ENCODE measurements around the gene HERC2.
"Not testable (repeated sequence)": the region's sequence is repeated elsewhere in the genome, so short reads cannot be mapped to it uniquely, and the experiment has no call there.

Gene HERC2

DNA sequence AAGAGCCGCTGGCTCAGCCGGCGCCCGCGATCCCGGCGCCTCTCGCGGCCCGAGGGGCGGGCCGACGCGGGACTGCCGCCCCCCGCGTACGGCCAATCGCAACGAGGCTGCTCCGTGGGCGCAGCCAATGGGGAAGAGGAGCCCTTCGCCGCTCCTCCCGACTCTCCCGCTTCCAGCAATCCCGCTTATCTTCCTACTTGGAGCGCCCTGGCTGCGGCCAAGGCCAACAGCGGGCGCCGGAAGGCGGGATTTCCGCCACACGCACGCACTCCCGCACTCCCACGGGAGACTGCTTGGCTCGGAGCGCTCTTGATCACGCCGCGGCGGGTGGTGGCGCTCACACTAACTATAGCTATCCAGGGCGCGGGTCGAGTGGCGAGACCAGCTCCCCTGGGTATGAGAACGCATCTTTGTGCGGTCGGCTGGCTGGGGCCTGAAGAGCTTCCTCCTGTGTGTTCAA lies at the start of gene HERC2:
Gene HERC2 (minus strand): TSS at position 51 of the 460 bp plus-strand sequence. CDS start 746 bp downstream, outside the sequence.
- DNase-seq, result not testable (repeated sequence)

DNA sequence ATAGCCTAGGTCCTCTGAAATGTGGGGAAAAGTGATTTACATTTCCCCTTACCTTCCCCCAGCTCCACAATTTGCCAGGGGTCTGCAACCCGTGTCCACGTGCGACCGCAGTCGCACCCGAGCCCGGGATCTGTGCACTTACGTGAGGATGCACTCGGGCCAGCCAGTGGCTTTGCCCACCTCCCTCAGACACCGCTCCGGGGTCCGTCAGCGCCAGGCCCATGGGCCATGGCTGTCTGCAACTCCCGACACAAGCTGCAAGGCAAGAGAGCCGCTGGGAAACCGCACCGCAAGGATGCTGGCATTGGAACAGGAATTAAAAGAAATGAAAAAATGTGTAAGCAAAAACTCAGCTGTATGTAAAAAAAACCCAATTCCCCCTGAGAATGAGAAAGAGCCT lies 43.5 kb upstream of the HERC2 start:
- DNase-seq, result not testable (repeated sequence)

GRCh38 chr15:28357984-28358383 lies 36.0 kb upstream of the HERC2 start, which contains the start of gene GOLGA6L24:
GOLGA6L24 (minus strand) TSS chr15:28358084; CDS start chr15:28358023, 61 bp downstream.
- not testable (repeated sequence) for DNase-seq

- DNase-seq, result not testable (repeated sequence)
Measured at GRCh38 chr15:28321358-28322078, 461 bp downstream of the HERC2 start.

- DNase-seq, result not testable (repeated sequence)
Measured at GRCh38 chr15:28319725-28320124, 2.3 kb downstream of the HERC2 start.

GRCh38 chr15:28318828-28319227 lies 3.2 kb downstream of the HERC2 start:
- DNase-seq, result not testable (repeated sequence)

- DNase-seq, result not testable (repeated sequence)
Measured at GRCh38 chr15:28318122-28318521, 3.9 kb downstream of the HERC2 start.

DNA sequence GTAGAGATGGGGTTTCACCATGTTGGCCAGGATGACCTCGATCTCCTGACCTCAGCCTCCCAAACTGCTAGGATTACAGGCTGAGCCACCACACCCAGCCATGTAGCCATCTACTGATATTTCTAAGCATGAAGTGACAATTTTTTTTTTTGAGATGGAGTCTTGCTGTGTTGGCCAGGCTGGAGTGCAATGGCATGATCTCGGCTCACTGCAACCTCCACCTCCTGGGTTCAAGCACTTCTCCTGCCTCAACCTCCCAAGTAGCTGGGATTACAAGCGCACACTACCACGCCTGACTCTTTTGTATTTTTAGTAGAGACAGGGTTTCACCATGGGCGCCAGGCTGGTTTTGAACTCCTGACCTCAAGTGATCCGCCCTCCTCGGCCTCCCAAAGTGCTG lies 5.0 kb downstream of the HERC2 start:
- DNase-seq, result not testable (repeated sequence)

DNA sequence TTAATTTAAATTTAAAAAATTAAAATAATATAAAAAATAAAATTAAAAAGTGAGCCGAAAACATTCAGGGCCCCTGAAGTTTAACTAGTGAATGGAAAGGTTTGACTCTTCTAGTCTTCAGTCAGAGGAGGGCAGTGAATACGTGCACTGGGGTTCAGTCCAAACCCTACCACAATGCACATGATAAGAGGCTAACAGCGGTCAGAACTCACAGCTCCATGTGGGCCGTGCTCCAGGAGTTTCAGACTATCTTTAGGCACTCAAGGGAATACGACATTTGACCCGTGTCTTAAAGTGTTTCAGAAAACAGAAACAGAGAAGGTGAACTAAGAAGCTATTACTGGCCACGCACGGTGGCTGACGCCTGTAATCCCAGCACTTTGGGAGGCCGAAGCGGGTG lies 11.5 kb downstream of the HERC2 start:
- not testable (repeated sequence) for DNase-seq

GRCh38 chr15:28308718-28309117 lies 13.3 kb downstream of the HERC2 start:
- not testable (repeated sequence) for DNase-seq

DNA sequence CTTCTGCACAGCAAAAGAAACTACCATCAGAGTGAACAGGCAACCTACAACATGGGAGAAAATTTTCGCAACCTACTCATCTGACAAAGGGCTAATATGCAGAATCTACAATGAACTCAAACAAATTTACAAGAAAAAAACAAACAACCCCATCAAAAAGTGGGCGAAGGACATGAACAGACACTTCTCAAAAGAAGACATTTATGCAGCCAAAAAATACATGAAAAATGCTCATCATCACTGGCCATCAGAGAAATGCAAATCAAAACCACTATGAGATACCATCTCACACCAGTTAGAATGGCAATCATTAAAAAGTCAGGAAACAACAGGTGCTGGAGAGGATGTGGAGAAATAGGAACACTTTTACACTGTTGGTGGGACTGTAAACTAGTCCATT lies 16.3 kb downstream of the HERC2 start:
- not testable (repeated sequence) for DNase-seq

- DNase-seq, result not testable (repeated sequence)
Measured at GRCh38 chr15:28297434-28297833, 24.5 kb downstream of the HERC2 start.

DNA sequence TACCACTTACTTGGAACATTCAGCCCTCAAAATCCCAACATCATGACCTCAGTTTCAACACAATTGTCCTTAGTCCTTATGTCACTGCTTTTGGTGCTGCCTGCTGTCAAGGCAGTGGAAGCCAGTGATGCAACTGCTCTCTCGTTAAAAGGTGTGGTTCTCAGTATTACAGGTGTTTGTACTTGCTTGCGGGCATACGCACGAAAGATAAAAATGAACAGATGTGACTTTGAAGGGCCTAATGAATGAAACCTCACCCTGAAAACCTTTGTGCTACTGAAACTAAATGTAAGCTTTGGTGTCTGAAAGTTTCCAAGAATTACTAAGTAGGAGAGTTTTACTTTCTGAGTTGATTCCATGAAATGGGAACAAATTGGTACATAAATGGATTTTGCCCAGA lies 25.2 kb downstream of the HERC2 start:
- not testable (repeated sequence) for DNase-seq

DNA sequence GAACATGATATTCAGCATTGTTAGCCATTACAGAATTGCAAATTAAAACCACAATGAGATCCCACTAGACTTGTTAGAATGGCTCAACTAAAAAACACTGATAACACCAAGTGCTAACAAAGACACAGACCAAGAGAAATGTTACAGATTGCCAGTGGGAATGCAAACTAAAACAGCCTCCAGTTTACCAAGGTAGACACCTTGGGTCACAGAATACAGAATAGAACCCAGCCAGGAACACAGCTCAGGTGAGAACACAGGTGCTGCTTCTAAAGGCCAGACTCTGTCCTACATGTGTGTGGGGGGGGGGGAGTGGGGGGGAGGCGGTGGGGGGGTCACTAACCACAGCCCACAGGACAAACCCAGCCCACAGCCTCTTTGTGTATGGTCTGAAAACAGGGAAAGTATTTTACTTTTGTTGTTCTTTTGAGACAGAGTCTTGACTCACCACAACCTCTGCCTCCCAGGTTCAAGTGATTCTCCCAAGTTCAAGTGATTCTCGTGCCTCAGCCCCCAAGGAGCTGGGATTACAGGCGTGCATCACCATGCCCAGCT lies 26.9 kb downstream of the HERC2 start:
- DNase-seq, result not testable (repeated sequence)

- not testable (repeated sequence) for DNase-seq
Measured at GRCh38 chr15:28294560-28294959, 27.4 kb downstream of the HERC2 start.

DNA sequence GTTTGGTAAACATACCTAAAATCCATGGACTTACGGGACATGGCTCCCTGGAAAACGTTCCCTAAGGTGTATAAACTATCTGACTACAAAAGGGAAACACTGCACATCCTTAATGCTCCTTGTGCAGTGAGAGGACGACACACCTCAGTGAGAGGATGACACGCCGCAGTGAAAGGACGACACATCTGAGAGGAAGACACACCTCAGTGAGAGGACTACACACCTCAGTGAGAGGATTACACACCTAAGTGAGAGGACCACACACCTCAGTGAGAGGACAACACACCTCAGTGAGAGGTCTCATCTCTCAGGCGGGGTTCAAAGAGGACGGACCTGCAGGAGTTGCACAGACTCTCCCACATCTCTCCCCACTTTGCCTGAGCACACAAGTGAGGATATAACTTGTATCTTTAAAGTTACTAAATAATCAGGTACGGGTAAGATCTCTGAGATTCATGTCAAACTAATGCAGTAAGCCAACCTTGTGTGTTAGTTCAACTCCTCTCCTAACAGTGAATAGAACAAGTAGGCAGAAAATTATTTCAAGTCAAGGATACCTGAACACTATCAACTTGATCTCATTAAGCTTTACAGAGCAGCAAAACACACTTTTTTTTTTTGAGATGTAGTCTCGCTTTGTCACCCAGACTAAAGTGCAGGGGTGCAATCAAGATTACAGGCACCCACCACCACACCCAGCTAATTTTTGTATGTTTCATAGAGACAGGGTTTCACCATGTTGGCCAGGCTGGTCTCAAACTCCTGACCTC lies 32.1 kb downstream of the HERC2 start:
- no peak for DNase-seq

GRCh38 chr15:28288830-28289693 lies 32.9 kb downstream of the HERC2 start:
- DNase-seq, result not testable (repeated sequence)

DNA sequence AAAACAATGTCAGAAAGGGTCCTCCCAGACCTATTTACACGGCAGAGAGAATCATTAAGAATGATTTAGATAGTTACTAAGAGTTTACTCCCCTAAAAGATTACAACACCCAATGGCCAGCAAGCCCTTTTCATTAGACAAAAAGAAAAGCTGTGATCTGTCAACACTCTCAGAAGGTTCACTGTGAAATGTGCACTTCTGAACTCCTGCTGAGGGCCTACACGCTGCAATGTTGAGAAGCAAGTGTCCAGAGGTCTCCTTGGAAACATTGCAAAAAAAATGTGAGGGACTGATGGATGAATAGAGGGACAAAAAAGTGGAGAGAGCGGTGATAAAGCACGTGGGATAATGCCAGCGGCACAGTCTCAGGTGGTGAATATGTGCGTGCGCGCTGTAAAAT lies 35.3 kb downstream of the HERC2 start:
- DNase-seq, result not testable (repeated sequence)

- DNase-seq, result no peak
Measured at GRCh38 chr15:28286031-28286430, 35.9 kb downstream of the HERC2 start.

DNA sequence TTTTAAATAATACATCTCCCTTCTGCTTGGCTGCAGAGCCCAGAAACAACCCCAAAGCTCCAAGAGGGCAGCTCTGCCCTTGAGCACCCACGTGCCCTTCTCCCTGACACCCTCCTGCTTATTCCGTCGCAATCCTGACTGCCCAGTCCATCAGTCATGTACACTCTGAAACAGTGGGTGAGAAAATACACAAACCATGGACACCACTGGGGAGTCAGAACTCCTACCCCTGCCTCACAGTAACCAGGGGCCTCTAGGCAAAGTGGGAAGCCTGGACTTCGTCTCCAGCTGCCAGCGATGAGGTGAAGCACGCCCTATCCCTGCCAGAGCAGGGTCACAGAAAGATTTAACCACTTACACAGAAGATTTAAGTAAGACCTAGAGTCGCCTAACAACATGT lies 40.1 kb downstream of the HERC2 start:
- DNase-seq, result no peak

DNA sequence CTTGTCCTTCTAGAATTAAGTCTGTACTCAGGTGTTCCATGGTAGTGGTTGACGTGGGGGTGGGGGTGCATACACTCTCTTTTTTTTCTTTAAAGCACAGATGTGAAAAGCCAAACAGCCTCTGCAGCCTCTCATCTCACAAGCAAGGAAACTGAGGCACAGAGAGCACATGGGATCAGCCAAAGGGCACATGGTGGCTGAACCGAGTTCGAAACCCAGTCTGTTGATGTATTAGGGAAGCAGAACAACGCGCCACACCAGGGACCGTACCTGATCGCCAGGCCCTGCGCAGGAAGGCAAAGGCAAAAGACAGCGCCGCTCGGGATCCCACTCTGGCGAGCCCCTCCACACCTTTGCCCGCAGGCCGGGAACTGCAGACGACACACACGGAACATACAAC lies 47.3 kb downstream of the HERC2 start:
- no peak for DNase-seq

GRCh38 chr15:28273873-28274610 lies 47.9 kb downstream of the HERC2 start:
- no peak for DNase-seq
